Measurements from ENCODE around the gene CORO7.

GRCh38 chr16:4366016-4366415, 50.4 kb downstream of the CORO7 start:
- no peak for TF ChIP-seq CTCF (IDR thresholded peaks at IDR 0.05; ENCODE audit: low read depth, low read length, poor library complexity, severe bottlenecking)
- no peak for TF ChIP-seq EZH2phosphoT487 (IDR thresholded peaks at IDR 0.05; ENCODE audit: borderline replicate concordance, low read length)

Data from DOHH2 (cell line).